Measurements from ENCODE around the gene COL13A1. TPM values are rescaled to one million over a fixed set of nuclear protein-coding genes. Genes with fewer than 3 reads are reported as not detected.

Gene COL13A1
- total RNA-seq, 3 donors from 2014 or later (not counting 1 experiment from before 2014, with no cell fraction given), result 5.2 to 22.0 (median 10.3) TPM

- ATAC-seq (no peak), DNase-seq (no peak)
- no peak overlapping the region for H3K27ac Mint-ChIP-seq
- H3K4me1 ChIP-seq (ENCODE audit: control insufficient read depth, insufficient read depth, low read length), result no peaks in the 10 kb centered on the region
- H3K27ac ChIP-seq (ENCODE audit: low read length), result no peak overlapping the region
- no peaks in the 10 kb centered on the region for H3K36me3 ChIP-seq (ENCODE audit: control insufficient read depth, insufficient read depth, low read length)
- TF ChIP-seq, protein P1, sequence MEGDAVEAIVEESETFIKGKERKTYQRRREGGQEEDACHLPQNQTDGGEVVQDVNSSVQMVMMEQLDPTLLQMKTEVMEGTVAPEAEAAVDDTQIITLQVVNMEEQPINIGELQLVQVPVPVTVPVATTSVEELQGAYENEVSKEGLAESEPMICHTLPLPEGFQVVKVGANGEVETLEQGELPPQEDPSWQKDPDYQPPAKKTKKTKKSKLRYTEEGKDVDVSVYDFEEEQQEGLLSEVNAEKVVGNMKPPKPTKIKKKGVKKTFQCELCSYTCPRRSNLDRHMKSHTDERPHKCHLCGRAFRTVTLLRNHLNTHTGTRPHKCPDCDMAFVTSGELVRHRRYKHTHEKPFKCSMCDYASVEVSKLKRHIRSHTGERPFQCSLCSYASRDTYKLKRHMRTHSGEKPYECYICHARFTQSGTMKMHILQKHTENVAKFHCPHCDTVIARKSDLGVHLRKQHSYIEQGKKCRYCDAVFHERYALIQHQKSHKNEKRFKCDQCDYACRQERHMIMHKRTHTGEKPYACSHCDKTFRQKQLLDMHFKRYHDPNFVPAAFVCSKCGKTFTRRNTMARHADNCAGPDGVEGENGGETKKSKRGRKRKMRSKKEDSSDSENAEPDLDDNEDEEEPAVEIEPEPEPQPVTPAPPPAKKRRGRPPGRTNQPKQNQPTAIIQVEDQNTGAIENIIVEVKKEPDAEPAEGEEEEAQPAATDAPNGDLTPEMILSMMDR (IDR thresholded peaks at IDR 0.05), result no peak
- 80% methylated on average over 7 of the region's 7 CpGs for WGBS (ENCODE audit: insufficient coverage)
- H3K4me3 Mint-ChIP-seq, result no peak overlapping the region
- H3K36me3 Mint-ChIP-seq, result no peaks in the 10 kb centered on the region
- H3K4me1 Mint-ChIP-seq, result peaks cover 0 to 10% of the 10 kb centered on the region in 2 donors
- no peaks in the 10 kb centered on the region for H3K9me3 ChIP-seq (ENCODE audit: control insufficient read depth, insufficient read depth, low read length)
- no peak overlapping the region for H3K4me3 ChIP-seq (ENCODE audit: low read length)
- H3K27me3 Mint-ChIP-seq (ENCODE audit: low read depth in 2 of 2), result no peaks in the 10 kb centered on the region
- intact Hi-C loops (cut with micrococcal nuclease), result no loop called here
- no peaks in the 10 kb centered on the region for H3K9me3 Mint-ChIP-seq
- H3K27me3 ChIP-seq (ENCODE audit: control insufficient read depth, insufficient read depth, low read length), result no peaks in the 10 kb centered on the region
Observed at GRCh38 chr10:69902835-69903535, 101.3 kb downstream of the COL13A1 start.

- H3K36me3 ChIP-seq (ENCODE audit: control insufficient read depth, insufficient read depth, low read length), result no peaks in the 10 kb centered on the region
- H3K4me3 Mint-ChIP-seq, result no peak overlapping the region
- H3K9me3 Mint-ChIP-seq, result no peaks in the 10 kb centered on the region
- TF ChIP-seq, protein P1 (IDR thresholded peaks at IDR 0.05), result no peak
- intact Hi-C loops (cut with micrococcal nuclease), result no loop called here
- 83% methylated on average over 5 of the region's 5 CpGs for WGBS (ENCODE audit: insufficient coverage)
- peaks cover 0 to 5% of the 10 kb centered on the region in 2 donors for H3K4me1 Mint-ChIP-seq
- no peak for ATAC-seq
- H3K9me3 ChIP-seq (ENCODE audit: control insufficient read depth, insufficient read depth, low read length), result no peaks in the 10 kb centered on the region
- no peak for DNase-seq
- H3K4me1 ChIP-seq (ENCODE audit: control insufficient read depth, insufficient read depth, low read length), result no peaks in the 10 kb centered on the region
- H3K27me3 ChIP-seq (ENCODE audit: control insufficient read depth, insufficient read depth, low read length), result no peaks in the 10 kb centered on the region
- no peaks in the 10 kb centered on the region for H3K27me3 Mint-ChIP-seq (ENCODE audit: low read depth in 2 of 2)
- no peak overlapping the region for H3K27ac Mint-ChIP-seq
- H3K36me3 Mint-ChIP-seq, result no peaks in the 10 kb centered on the region
- H3K27ac ChIP-seq (ENCODE audit: low read length), result no peak overlapping the region
- H3K4me3 ChIP-seq (ENCODE audit: low read length), result no peak overlapping the region
Observed at GRCh38 chr10:69904533-69904932, 102.8 kb downstream of the COL13A1 start.

DNA sequence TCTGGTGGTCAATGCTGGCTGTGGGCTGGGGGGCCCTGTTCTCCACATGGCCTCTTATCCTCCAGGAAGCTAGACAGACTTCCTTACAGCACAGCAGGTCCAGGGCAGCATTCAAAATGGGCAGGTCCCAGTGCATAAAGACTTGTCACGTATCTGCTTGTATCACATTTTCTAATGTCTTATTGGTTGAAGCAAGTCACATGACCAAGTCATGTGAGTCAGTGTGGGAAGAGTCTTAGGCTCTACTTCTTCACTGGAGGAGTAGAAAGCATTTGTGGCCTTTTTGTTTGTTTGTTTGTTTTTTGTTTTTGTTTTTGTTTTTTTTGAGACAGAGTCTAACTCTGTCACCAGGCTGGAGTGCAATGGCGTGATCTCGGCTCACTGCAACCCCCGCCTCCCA lies 104.7 kb downstream of the COL13A1 start:
- Mint-ChIP-seq H3K27me3 (ENCODE audit: low read depth in 2 of 2) (no peaks in the 10 kb centered on the region), H3K27ac (no peak overlapping the region), H3K9me3 (no peaks in the 10 kb centered on the region), H3K4me3 (no peak overlapping the region), H3K36me3 (no peaks in the 10 kb centered on the region), H3K4me1 (peaks cover 0 to 3% of the 10 kb centered on the region in 2 donors)
- whole genome bisulfite sequencing (ENCODE audit: insufficient coverage), result 94% methylated on average over 4 of the region's 4 CpGs
- TF ChIP-seq, protein P1 (IDR thresholded peaks at IDR 0.05), result no peak
- Histone ChIP-seq H3K4me1 (ENCODE audit: control insufficient read depth, insufficient read depth, low read length) (no peaks in the 10 kb centered on the region), H3K4me3 (ENCODE audit: low read length) (no peak overlapping the region), H3K27ac (ENCODE audit: low read length) (no peak overlapping the region), H3K27me3 (ENCODE audit: control insufficient read depth, insufficient read depth, low read length) (no peaks in the 10 kb centered on the region), H3K36me3 (ENCODE audit: control insufficient read depth, insufficient read depth, low read length) (no peaks in the 10 kb centered on the region), H3K9me3 (ENCODE audit: control insufficient read depth, insufficient read depth, low read length) (no peaks in the 10 kb centered on the region)
- no peak for DNase-seq
- intact Hi-C loops (cut with micrococcal nuclease), result no loop called here
- no peak for ATAC-seq

- no peaks in the 10 kb centered on the region for H3K9me3 Mint-ChIP-seq
- H3K27ac Mint-ChIP-seq, result no peak overlapping the region
- no peaks in the 10 kb centered on the region for H3K36me3 Mint-ChIP-seq
- no peak for ATAC-seq
- Histone ChIP-seq H3K9me3 (ENCODE audit: control insufficient read depth, insufficient read depth, low read length) (no peaks in the 10 kb centered on the region), H3K36me3 (ENCODE audit: control insufficient read depth, insufficient read depth, low read length) (no peaks in the 10 kb centered on the region), H3K27ac (ENCODE audit: low read length) (no peak overlapping the region), H3K4me3 (ENCODE audit: low read length) (no peak overlapping the region), H3K27me3 (ENCODE audit: control insufficient read depth, insufficient read depth, low read length) (no peaks in the 10 kb centered on the region), H3K4me1 (ENCODE audit: control insufficient read depth, insufficient read depth, low read length) (no peaks in the 10 kb centered on the region)
- intact Hi-C loops (cut with micrococcal nuclease), result no loop called here
- TF ChIP-seq, protein P1 (IDR thresholded peaks at IDR 0.05), result no peak
- no peaks in the 10 kb centered on the region for H3K27me3 Mint-ChIP-seq (ENCODE audit: low read depth in 2 of 2)
- H3K4me3 Mint-ChIP-seq, result no peak overlapping the region
- DNase-seq, result no peak
- WGBS (ENCODE audit: insufficient coverage), result 96% methylated on average over 4 of the region's 4 CpGs
- H3K4me1 Mint-ChIP-seq, result no peaks in the 10 kb centered on the region
Observed at GRCh38 chr10:69907517-69907916, 105.8 kb downstream of the COL13A1 start.

All from natural killer cell (primary cell).